Hypothalamus (tissue), 51 donors: ENCODE results near the gene GOLPH3.

Experiments used
- DNase-seq, 51 donors: peaks; one replicate each; lab custom pipeline; 2025; lab: John Stamatoyannopoulos, UW

The GOLPH3 gene

DNA sequence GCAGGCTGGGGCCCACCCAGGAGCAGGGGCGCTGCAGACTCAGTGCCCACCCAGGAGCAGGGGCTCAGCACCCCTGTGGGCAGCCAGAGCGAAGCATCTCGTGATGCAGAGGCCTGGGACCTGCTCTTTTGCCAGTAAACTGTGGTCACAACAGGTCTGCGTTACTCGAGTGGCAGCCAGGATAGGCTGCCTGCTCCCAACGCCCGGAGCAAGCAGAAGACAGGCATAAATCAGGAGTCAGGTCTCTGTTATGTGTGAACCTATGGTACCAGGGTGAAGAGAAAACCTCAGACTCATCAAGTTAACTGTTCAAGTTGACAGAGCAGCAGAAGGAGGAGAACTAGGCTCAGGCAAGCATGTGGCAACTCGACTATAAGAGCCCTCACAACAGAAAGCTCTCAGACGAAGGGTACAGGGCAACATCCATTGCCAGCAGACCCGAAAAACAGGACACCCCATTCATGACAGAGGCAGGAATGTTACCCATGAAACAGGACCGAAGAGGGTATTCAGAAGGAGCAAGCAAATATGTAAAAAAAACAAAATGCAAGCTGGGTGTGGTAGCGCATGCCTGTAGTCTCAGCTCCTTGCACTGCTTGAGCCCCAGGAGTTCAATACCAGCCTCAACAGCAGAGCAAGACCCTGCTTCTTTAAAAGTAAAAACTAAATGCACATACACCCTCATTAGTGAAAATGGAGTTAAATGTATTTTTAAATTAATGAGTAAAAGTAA is 71.7 kb downstream of the GOLPH3 start:
- DNase-seq = no peak

GRCh38 chr5:32100691-32101302 is 73.3 kb downstream of the GOLPH3 start:
- peak in 4 of 51 donors; percentile 46 to 62 (median 54) for DNase-seq

- peak in 35 of 51 donors; percentile 14 to 82 (median 57) for DNase-seq
Measured at GRCh38 chr5:32100230-32100629, 73.9 kb downstream of the GOLPH3 start.

DNA sequence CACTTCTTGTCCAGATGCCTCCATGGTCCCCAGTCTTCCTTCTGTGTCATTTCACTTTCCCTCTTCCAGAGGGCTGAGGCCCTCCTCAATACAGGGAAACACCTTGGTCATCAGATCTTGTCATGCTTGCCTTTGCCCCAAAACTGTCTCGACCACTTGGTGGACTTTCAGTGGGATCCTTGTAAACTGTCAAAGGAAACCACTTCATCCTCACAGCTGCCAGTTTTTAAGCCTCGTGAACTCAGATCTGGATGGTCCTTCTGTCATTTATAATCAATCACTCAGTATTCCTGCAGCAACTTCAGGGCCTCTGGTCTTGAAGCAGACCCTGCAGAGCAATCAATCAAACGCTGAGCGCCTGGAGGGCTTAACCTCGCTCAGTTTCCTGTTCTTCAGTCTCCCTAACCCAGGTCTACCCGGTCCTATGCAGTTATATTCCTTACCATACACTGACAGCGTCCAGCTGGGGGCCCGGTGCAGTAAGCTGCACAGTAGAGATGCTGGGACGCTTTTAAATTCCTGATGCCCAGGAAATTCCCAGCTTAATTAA is 74.6 kb downstream of the GOLPH3 start:
- peak in 1 of 51 donors; percentile 29 for DNase-seq

GRCh38 chr5:32098890-32099310 is 75.2 kb downstream of the GOLPH3 start:
- DNase-seq = no peak

DNA sequence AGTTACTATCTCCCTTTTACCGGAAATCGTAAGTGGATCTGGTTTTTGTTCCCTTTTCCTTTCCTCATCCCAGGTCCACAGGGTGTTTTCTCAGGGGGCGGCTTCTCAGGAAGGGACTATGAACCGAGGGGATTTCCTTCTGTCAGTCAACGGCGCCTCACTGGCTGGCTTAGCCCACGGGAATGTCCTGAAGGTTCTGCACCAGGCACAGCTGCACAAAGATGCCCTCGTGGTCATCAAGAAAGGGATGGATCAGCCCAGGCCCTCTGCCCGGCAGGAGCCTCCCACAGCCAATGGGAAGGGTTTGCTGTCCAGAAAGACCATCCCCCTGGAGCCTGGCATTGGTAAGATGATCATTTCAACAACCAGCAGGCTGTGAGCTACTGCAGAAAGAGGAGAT is 75.8 kb downstream of the GOLPH3 start:
- peak in 9 of 51 donors; percentile 9 to 41 (median 23) for DNase-seq

DNA sequence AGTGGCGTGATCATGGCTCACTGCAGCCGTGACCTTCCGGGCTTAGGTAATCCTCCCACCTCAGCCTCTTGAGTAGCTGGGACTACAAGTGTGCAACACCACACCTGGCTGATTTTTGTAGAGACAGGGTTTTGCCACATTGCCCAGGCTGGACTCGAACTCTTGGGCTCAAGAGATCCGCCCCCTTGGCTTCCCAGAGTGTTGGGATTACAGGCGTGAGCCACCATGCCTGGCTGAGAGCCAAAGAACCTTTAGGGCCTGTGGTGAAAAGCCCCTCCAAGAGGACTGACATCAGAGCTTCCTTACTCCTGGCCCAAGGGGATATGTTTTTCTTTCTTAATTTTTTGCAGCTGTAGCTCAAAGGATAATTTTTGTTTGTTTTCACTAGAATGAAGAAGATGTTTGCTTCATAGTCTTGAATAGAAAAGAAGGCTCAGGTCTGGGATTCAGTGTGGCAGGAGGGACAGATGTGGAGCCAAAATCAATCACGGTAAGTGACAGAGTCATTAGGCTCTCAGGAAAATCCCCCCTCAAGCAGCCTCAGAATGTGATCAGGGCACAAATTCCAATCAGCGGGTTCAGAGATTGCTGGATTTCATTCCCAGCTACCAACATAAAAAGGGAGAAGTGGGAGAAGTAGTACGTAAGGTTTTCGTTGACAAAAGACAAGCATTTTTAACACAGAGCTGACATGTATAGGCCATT is 77.1 kb downstream of the GOLPH3 start:
- DNase-seq = no peak

- DNase-seq = peak in 1 of 51 donors; percentile 9
Measured at GRCh38 chr5:32095261-32095671, 78.9 kb downstream of the GOLPH3 start.

DNA sequence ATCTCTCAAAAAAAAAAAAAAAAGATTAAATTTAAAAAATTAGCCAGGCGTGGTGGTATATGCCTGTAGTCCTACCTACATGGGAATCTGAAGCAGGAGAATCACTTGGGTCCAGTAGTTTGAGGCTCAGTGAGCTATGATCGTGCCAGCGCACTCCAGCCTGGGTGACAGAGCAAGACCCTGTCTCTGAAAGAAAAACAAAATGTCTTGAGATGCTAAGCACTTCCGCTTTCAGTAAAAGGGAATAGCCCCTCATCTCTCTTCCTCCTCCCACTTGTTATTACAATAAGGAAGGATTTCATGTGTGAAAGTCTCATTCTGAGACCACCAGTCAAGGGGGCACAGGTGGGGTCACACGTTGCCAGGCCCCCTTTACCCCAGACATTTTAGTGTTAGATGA is 79.4 kb downstream of the GOLPH3 start:
- no peak for DNase-seq

DNA sequence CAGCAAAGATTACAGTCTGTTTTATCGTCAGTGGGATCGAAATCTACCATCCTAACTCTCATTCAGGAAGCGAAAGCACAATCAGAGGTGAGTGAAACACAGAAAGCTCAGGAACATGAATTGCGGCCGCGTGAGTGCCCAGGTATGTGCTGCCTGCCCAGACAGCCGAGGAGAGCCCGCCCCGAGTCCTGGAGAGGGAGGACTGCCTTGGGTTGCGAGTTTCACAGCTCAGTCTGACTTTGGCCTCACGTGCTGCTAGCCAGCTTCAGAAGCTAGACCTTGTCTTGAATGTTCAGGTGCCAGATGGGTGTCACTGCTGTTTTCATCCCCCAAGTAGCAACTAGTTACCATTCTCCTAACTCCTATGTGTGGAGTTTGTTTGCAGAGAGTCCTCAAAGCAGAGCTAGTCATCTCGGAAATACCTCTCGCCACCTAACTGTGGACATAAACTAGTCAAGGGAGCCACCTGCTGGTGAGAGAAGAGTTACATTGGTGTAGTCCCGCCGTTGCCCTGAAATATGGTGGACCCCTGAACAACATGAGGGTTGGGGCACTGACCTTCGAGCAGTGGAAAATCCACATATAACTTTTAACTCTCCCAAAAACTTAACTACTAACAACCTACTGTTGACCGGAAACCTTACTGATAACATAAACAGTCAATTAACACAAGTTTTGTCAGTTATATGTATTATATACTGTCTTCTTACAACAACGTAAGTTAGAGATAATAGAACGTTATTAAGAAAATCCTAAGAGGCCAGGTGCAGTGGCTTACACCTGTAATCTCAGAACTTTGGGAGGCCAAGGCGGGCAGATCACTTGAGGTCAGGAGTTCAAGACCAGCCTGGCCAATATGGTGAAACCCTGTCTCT is 80.9 kb downstream of the GOLPH3 start:
- peak in 31 of 51 donors; percentile 13 to 68 (median 42) for DNase-seq

GRCh38 chr5:32090755-32091128 is 83.4 kb downstream of the GOLPH3 start:
- no peak for DNase-seq

GRCh38 chr5:32090026-32090754 is 83.9 kb downstream of the GOLPH3 start:
- no peak for DNase-seq

- DNase-seq = no peak
Measured at GRCh38 chr5:32089146-32090000, 84.7 kb downstream of the GOLPH3 start.

- no peak for DNase-seq
Measured at GRCh38 chr5:32088214-32088613, 85.9 kb downstream of the GOLPH3 start.

GRCh38 chr5:32087086-32088082 is 86.7 kb downstream of the GOLPH3 start:
- DNase-seq = no peak

DNA sequence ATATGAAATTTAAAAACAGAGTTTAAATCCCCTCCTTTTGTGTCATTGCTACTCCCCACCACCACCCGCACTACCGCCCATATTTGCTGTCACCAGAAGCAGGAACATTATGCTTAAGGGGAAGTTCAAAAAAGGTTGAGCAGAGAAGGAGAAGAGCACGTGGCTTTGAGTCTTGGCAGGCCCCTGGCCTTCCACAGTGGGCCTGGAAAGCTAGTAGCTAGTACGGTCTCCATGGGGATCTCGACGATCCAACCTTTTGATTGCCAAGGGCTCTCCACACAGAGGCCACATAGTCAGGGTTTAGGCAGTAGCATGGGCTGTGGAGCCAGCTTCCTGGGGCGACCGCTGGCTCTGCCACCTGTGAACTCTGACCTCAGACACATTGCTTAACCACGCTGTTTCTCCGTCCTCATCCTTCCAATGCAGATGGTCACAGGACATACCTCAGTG is 90.1 kb downstream of the GOLPH3 start:
- peak in 26 of 51 donors; percentile 12 to 70 (median 40) for DNase-seq

- DNase-seq = no peak
Measured at GRCh38 chr5:32082701-32083100, 91.4 kb downstream of the GOLPH3 start.
